H9 (cell line): Measurements from ENCODE around the gene VIT. TPM values are rescaled to one million over a fixed set of nuclear protein-coding genes. Genes with fewer than 3 reads are reported as not detected.

Experiments
- DNase-seq: peaks from one replicate; pipeline ENCODE4 v3.0.0-alpha.2; 2017
- H2AFZ ChIP-seq: one replicate; pipeline ENCODE4 v1.6.1; 2013; ENCODE audit warnings: mild to moderate bottlenecking, low read length, control low read depth, moderate library complexity
- H2AK5ac ChIP-seq: 2 replicates; pipeline ENCODE4 v1.6.1; 2013; ENCODE audit warnings: low read length, control low read depth, mixed read lengths; ENCODE audit not compliant: insufficient read length
- H2BK120ac ChIP-seq: one replicate; pipeline ENCODE4 v1.6.1; 2013; ENCODE audit warnings: low read depth, mild to moderate bottlenecking, low read length, control low read depth, inconsistent platforms; ENCODE audit not compliant: poor library complexity, severe bottlenecking
- H2BK12ac ChIP-seq: 2 replicates; pipeline ENCODE4 v1.6.1; 2013; ENCODE audit warnings: low read length, control low read depth, mixed read lengths, low read depth; ENCODE audit not compliant: insufficient read length
- H2BK15ac ChIP-seq: 2 replicates; pipeline ENCODE4 v1.6.1; 2013; ENCODE audit warnings: low read depth, low read length, control low read depth
- H2BK20ac ChIP-seq: one replicate; pipeline ENCODE4 v1.6.1; 2013; ENCODE audit warnings: low read depth, mild to moderate bottlenecking, low read length, control low read depth, inconsistent platforms; ENCODE audit not compliant: poor library complexity, severe bottlenecking
- H2BK5ac ChIP-seq: 2 replicates; pipeline ENCODE4 v1.6.1; 2013; ENCODE audit warnings: low read length, control low read depth, mixed read lengths; ENCODE audit not compliant: insufficient read length
- H3K14ac ChIP-seq: 2 replicates; pipeline ENCODE4 v1.6.1; 2013; ENCODE audit warnings: low read length, control low read depth; ENCODE audit not compliant: insufficient read depth
- H3K18ac ChIP-seq: 2 replicates; pipeline ENCODE4 v1.6.1; 2013; ENCODE audit warnings: low read depth, mild to moderate bottlenecking, mixed read lengths, low read length, control low read depth; ENCODE audit not compliant: insufficient read length
- H3K23ac ChIP-seq: 2 replicates; pipeline ENCODE4 v1.6.1; 2013; ENCODE audit warnings: low read length, control low read depth, mixed read lengths, low read depth; ENCODE audit not compliant: insufficient read length
- H3K23me2 ChIP-seq: 2 replicates; pipeline ENCODE4 v1.6.1; 2013; ENCODE audit warnings: low read depth, mild to moderate bottlenecking, mixed read lengths, low read length, control low read depth; ENCODE audit not compliant: insufficient read length, poor library complexity, severe bottlenecking
- H3K27ac ChIP-seq: 2 replicates; pipeline ENCODE4 v1.5.1; 2013; ENCODE audit warnings: low read length, control low read depth, mixed read lengths, low read depth; ENCODE audit not compliant: insufficient read length
- H3K27me3 ChIP-seq: 2 replicates; pipeline ENCODE4 v1.6.1; 2013; ENCODE audit warnings: low read length, control low read depth, inconsistent platforms; ENCODE audit not compliant: insufficient read depth
- H3K4ac ChIP-seq: 2 replicates; pipeline ENCODE4 v1.6.1; 2013; ENCODE audit warnings: low read depth, mild to moderate bottlenecking, control low read depth, inconsistent platforms, low read length, moderate library complexity
- H3K4me1 ChIP-seq: 2 replicates; pipeline ENCODE4 v1.6.1; 2013; ENCODE audit warnings: low read length, control low read depth, inconsistent platforms; ENCODE audit not compliant: insufficient read depth
- H3K4me2 ChIP-seq: 2 replicates; pipeline ENCODE4 v1.6.1; 2013; ENCODE audit warnings: low read length, control low read depth, mixed read lengths; ENCODE audit not compliant: insufficient read length, insufficient read depth
- H3K56ac ChIP-seq: 2 replicates; pipeline ENCODE4 v1.6.1; 2013; ENCODE audit warnings: low read depth, mild to moderate bottlenecking, mixed read lengths, low read length, control low read depth; ENCODE audit not compliant: insufficient read length
- H3K79me1 ChIP-seq: 2 replicates; pipeline ENCODE4 v1.6.1; 2013; ENCODE audit warnings: low read depth, mild to moderate bottlenecking, moderate library complexity, low read length, control low read depth, inconsistent platforms; ENCODE audit not compliant: insufficient read depth, poor library complexity, severe bottlenecking
- H3K79me2 ChIP-seq: 2 replicates; pipeline ENCODE4 v1.6.1; 2013; ENCODE audit warnings: low read length, control low read depth, inconsistent platforms; ENCODE audit not compliant: insufficient read depth
- H3K9ac ChIP-seq: 2 replicates; pipeline ENCODE4 v1.6.1; 2013; ENCODE audit warnings: low read length, control low read depth, mixed read lengths; ENCODE audit not compliant: insufficient read length; ENCODE audit errors: extremely low read depth
- H3K9me3 ChIP-seq: one replicate; pipeline ENCODE4 v1.6.1; 2013; ENCODE audit warnings: low read depth, low read length, inconsistent platforms; ENCODE audit not compliant: control insufficient read depth
- H3T11ph ChIP-seq: one replicate; pipeline ENCODE4 v1.6.1; 2013; ENCODE audit warnings: mild to moderate bottlenecking, low read length, control low read depth, inconsistent platforms
- H4K20me1 ChIP-seq: one replicate; pipeline ENCODE4 v1.6.1; 2013; ENCODE audit not compliant: control insufficient read depth, insufficient read length, insufficient read depth
- H4K5ac ChIP-seq: 2 replicates; pipeline ENCODE4 v1.6.1; 2013; ENCODE audit warnings: low read depth, mild to moderate bottlenecking, mixed read lengths, low read length, control low read depth; ENCODE audit not compliant: insufficient read length
- H4K8ac ChIP-seq: replicated peaks from 2 replicates; pipeline ENCODE4 v1.6.1; 2013; ENCODE audit warnings: low read length, control low read depth, mixed read lengths, low read depth; ENCODE audit not compliant: insufficient read length
- H4K91ac ChIP-seq: 2 replicates; pipeline ENCODE4 v1.6.1; 2013; ENCODE audit warnings: low read depth, mild to moderate bottlenecking, moderate library complexity, mixed read lengths, low read length, control low read depth; ENCODE audit not compliant: insufficient read length
- H3K27ac Mint-ChIP-seq, 3 experiments: 2 replicates in 2 of 3; 3 replicates in 1 of 3; pipeline ENCODE4 v1.8.0; 2020 to 2021; ENCODE audit warnings: mixed read lengths in 3 of 3, mild to moderate bottlenecking in 1 of 3, moderate library complexity in 1 of 3
- H3K27me3 Mint-ChIP-seq: 2 replicates; pipeline ENCODE4 v1.8.0; 2021; ENCODE audit warnings: low read depth, mild to moderate bottlenecking, moderate library complexity, mixed read lengths
- H3K36me3 Mint-ChIP-seq, 3 experiments: 2 replicates in 2 of 3; 3 replicates in 1 of 3; pipeline ENCODE4 v1.8.0; 2020 to 2021; ENCODE audit warnings: low read depth in 3 of 3, mixed read lengths in 3 of 3; ENCODE audit not compliant: insufficient read depth in 1 of 3
- H3K4me1 Mint-ChIP-seq, 2 experiments: 2 replicates each; pipeline ENCODE4 v1.8.0; 2020; ENCODE audit warnings: mixed read lengths in 2 of 2
- H3K4me3 Mint-ChIP-seq, 2 experiments: 2 replicates in 1 of 2; 3 replicates in 1 of 2; pipeline ENCODE4 v1.8.0; 2020 to 2021; ENCODE audit warnings: mild to moderate bottlenecking in 2 of 2, mixed read lengths in 2 of 2, moderate library complexity in 1 of 2
- H3K9me3 Mint-ChIP-seq, 2 experiments: 2 replicates in 1 of 2; 3 replicates in 1 of 2; pipeline ENCODE4 v1.8.0; 2020; ENCODE audit warnings: mild to moderate bottlenecking in 2 of 2, mixed read lengths in 2 of 2, moderate library complexity in 1 of 2
- CTCF ChIP-seq: fragments of 200-600 bp; sonication (generic); conservative IDR thresholded peaks from 3 replicates; pipeline ENCODE4 v1.8.0; 2021; ENCODE audit warnings: antibody characterized with exemption, mild to moderate bottlenecking
- WGBS: extraction: QIAGEN DNeasy Blood & Tissue Kit; methylation state at CpG from one replicate; pipeline ENCODE4 v1.1.7; 2013; ENCODE audit warnings: missing lambda C conversion rate, low lambda C conversion rate, mixed read lengths; ENCODE audit not compliant: insufficient read length; ENCODE audit errors: extremely low coverage; 5-methylcytosine and 5-hydroxymethylcytosine counted together
- total RNA-seq: library from RNA; stranded (reverse); gene quantifications from 2 replicates; pipeline ENCODE4 v1.2.1, GENCODE V29; 2021

The VIT gene
- total RNA-seq, 1 experiment from 2014 or later, result 0.15 TPM

- no peak overlapping the region for H4K5ac ChIP-seq
- Mint-ChIP-seq H3K9me3 (no peaks in the 10 kb centered on the region), H3K27ac (no peak overlapping the region), H3K36me3 (no peaks in the 10 kb centered on the region), H3K27me3 (no peaks in the 10 kb centered on the region), H3K4me1 (peaks cover 7 to 8% of the 10 kb centered on the region in 2 experiments), H3K4me3 (no peak overlapping the region)
- no peak overlapping the region for H4K91ac ChIP-seq
- H4K20me1 ChIP-seq, result no peaks in the 10 kb centered on the region
- no peak overlapping the region for H2BK120ac ChIP-seq
- no peak overlapping the region for H2BK5ac ChIP-seq
- H3K56ac ChIP-seq, result no peak overlapping the region
- H4K8ac ChIP-seq, result no peak overlapping the region
- TF ChIP-seq CTCF, result peak; percentile 48; the same call in 2 of the 3 replicates
- H2BK12ac ChIP-seq, result no peak overlapping the region
- H2BK20ac ChIP-seq, result no peak overlapping the region
- H3K79me1 ChIP-seq, result no peaks in the 10 kb centered on the region
- no peak overlapping the region for H3K4ac ChIP-seq
- no peak overlapping the region for H3K18ac ChIP-seq
- H3K23me2 ChIP-seq, result no peaks in the 10 kb centered on the region
- no peak overlapping the region for H3K4me2 ChIP-seq
- H3K9me3 ChIP-seq, result no peaks in the 10 kb centered on the region
- no CpG with 5 or more reads among the region's 7 CpGs for WGBS
- H2AFZ ChIP-seq, result no peak overlapping the region
- no peak overlapping the region for H2BK15ac ChIP-seq
- H3K27ac ChIP-seq, result no peak overlapping the region
- no peak overlapping the region for H3K23ac ChIP-seq
- H3K79me2 ChIP-seq, result no peaks in the 10 kb centered on the region
- H3K4me1 ChIP-seq, result no peaks in the 10 kb centered on the region; the same call in 1 of the 2 replicates
- H3K9ac ChIP-seq, result no peak overlapping the region
- no peak overlapping the region for H2AK5ac ChIP-seq
- H3K27me3 ChIP-seq, result no peaks in the 10 kb centered on the region
- no peak overlapping the region for H3K14ac ChIP-seq
- no peak overlapping the region for H3T11ph ChIP-seq
- DNase-seq, result no peak
These were observed 626 bp upstream of the VIT start for GRCh38 chr2:36695746-36696415.
